ENCODE measurements around the gene PTPRE. TPM values are rescaled to one million over a fixed set of nuclear protein-coding genes. Genes with fewer than 3 reads are reported as not detected.
A peak's percentile ranks its signal among the peaks of the same experiment; 100 is the strongest.

The PTPRE gene
- total and polyA plus RNA-seq, 8 donors = 1.0 to 7.1 (median 2.1) TPM

GRCh38 chr10:127867805-127868204, 39.1 kb upstream of the PTPRE start:
- Histone ChIP-seq H3K4me3 (no peak overlapping the region), H3K27ac (no peak overlapping the region), H3K4me1 (no peaks in the 10 kb centered on the region), H3K9me3 (no peaks in the 10 kb centered on the region), H3K36me3 (no peaks in the 10 kb centered on the region), H3K27me3 (no peaks in the 10 kb centered on the region)
- intact Hi-C loops (cut with DNase I) = no loop called here
- no peak for DNase-seq
- no peak for FAIRE-seq
- no peak for TF ChIP-seq CTCF (IDR thresholded peaks at IDR 0.05)
- 46 to 51% methylated on average over 1 of the region's 1 CpG for WGBS, 2 donors
- ATAC-seq = no peak

GRCh38 chr10:127869329-127869728, 37.6 kb upstream of the PTPRE start:
- FAIRE-seq = no peak
- intact Hi-C loops (cut with DNase I) = no loop called here

GRCh38 chr10:127871631-127872010, 35.3 kb upstream of the PTPRE start:
- intact Hi-C loops (cut with DNase I) = no loop called here
- H3K27me3 ChIP-seq = no peaks in the 10 kb centered on the region
- WGBS, 2 donors = 60 to 69% methylated on average over 7 of the region's 7 CpGs
- no peak for TF ChIP-seq CTCF (IDR thresholded peaks at IDR 0.05)
- H3K9me3 ChIP-seq = no peaks in the 10 kb centered on the region
- H3K36me3 ChIP-seq = no peaks in the 10 kb centered on the region
- ATAC-seq = no peak
- no peak for DNase-seq
- H3K4me3 ChIP-seq = no peak overlapping the region
- no peak for FAIRE-seq
- no peak overlapping the region for H3K27ac ChIP-seq
- no peaks in the 10 kb centered on the region for H3K4me1 ChIP-seq

More at GRCh38 chr10:127869329-127869728, 37.6 kb upstream of the PTPRE start:
- Histone ChIP-seq H3K27ac (no peak overlapping the region), H3K4me3 (no peak overlapping the region), H3K36me3 (no peaks in the 10 kb centered on the region), H3K9me3 (no peaks in the 10 kb centered on the region), H3K27me3 (no peaks in the 10 kb centered on the region), H3K4me1 (no peaks in the 10 kb centered on the region)
- ATAC-seq (no peak), DNase-seq (no peak)
- no peak for TF ChIP-seq CTCF (IDR thresholded peaks at IDR 0.05)

GRCh38 chr10:127872011-127872761, 34.7 kb upstream of the PTPRE start:
- H3K9me3 ChIP-seq = no peaks in the 10 kb centered on the region
- H3K27me3 ChIP-seq = no peaks in the 10 kb centered on the region
- H3K36me3 ChIP-seq = no peaks in the 10 kb centered on the region
- ATAC-seq (peak in 2 of 4 donors; percentile 29 to 38), FAIRE-seq (no peak), DNase-seq (peak in 1 of 6 donors; percentile 10)
- intact Hi-C loops (cut with DNase I) = no loop called here
- no peak for TF ChIP-seq CTCF (IDR thresholded peaks at IDR 0.05)
- no peak overlapping the region for H3K4me3 ChIP-seq
- 71 to 80% methylated on average over 23 of the region's 23 CpGs for WGBS, 2 donors
- no peak overlapping the region for H3K27ac ChIP-seq
- H3K4me1 ChIP-seq = no peaks in the 10 kb centered on the region

- DNase-seq = no peak
- intact Hi-C loops (cut with DNase I) = no loop called here
- Histone ChIP-seq H3K4me3 (no peak overlapping the region), H3K9me3 (no peaks in the 10 kb centered on the region), H3K27me3 (no peaks in the 10 kb centered on the region), H3K36me3 (no peaks in the 10 kb centered on the region), H3K27ac (no peak overlapping the region), H3K4me1 (no peaks in the 10 kb centered on the region)
- WGBS, 2 donors = 58 to 59% methylated on average over 12 of the region's 12 CpGs
- peak in 3 of 4 donors; percentile 61 to 81 (median 67) for ATAC-seq
- no peak for TF ChIP-seq CTCF (IDR thresholded peaks at IDR 0.05)
- no peak for FAIRE-seq
These were observed 33.9 kb upstream of the PTPRE start for GRCh38 chr10:127872871-127873600.

Data from pancreas (tissue), 10 donors.